K562 (cell line): Measurements from ENCODE around the gene RABEPK. TPM values are rescaled to one million over a fixed set of nuclear protein-coding genes. Genes with fewer than 3 reads are reported as not detected.
A peak's percentile ranks its signal among the peaks of the same experiment; 100 is the strongest.

Experiments used
- ATAC-seq: fragments of 200-7000 bp; cut with Tn5 transposase; 3 replicates; pipeline ENCODE4 v1.9.1; 2020; ENCODE audit warnings: moderate library complexity
- BruUV-seq: library from RNA; stranded (reverse); fragments of 400-500 nt; replicated peaks from 2 replicates; lab custom pipeline; 2021; lab: Mats Ljungman, UMichigan
- CTCF ChIA-PET: fragments of 300-600 bp; formaldehyde crosslinking; extraction: SDS; loops from one replicate; lab custom pipeline; 2021; ENCODE audit warnings: low intra/inter-chr PET ratio; lab: Yijun Ruan, JAX
- POLR2A ChIA-PET: fragments of 300-600, 350-650 bp; sonication (Branson Sonifier 250); formaldehyde crosslinking; extraction: SDS; loops from one replicate; lab custom pipeline; 2021; ENCODE audit warnings: antibody characterized with exemption, inconsistent platforms; lab: Yijun Ruan, JAX
- DNase-seq, 4 experiments: peaks; one replicate each; pipeline versions ENCODE4 v3.0.0 to v3.0.0-alpha.2; 2011 to 2018; ENCODE audit warnings: low spot score in 3 of 4, mixed read lengths in 3 of 4; ENCODE audit errors: extremely low read depth in 1 of 4
- FAIRE-seq: peaks from 2 replicates; lab custom pipeline; 2011; peaks lifted over from hg19 to GRCh38; lab: Jason Lieb, UNC
- H2AFZ ChIP-seq: 2 replicates; pipeline ENCODE4 v1.6.0; 2011; ENCODE audit warnings: low read depth, low read length, control low read depth, inconsistent platforms
- H3K27ac ChIP-seq: fragments of 200-600 bp; 3 replicates; pipeline ENCODE4 v1.8.0; 2011; ENCODE audit warnings: low read depth, mild to moderate bottlenecking, control low read depth, inconsistent platforms, low read length, moderate library complexity, mixed read lengths; ENCODE audit errors: extremely low read depth
- H3K27me3 ChIP-seq, 2 experiments: fragments of 300-600 bp in 1 of 2; 2 replicates in 1 of 2; 3 replicates in 1 of 2; pipeline versions ENCODE4 v1.6.0 to v1.8.0; 2011; ENCODE audit warnings: inconsistent platforms in 2 of 2, low read length in 2 of 2, mild to moderate bottlenecking in 1 of 2, mixed read lengths in 1 of 2, moderate library complexity in 1 of 2; ENCODE audit not compliant: control insufficient read depth in 2 of 2, insufficient read depth in 2 of 2
- H3K36me3 ChIP-seq: fragments of 300-600 bp; 3 replicates; pipeline ENCODE4 v1.8.0; 2011; ENCODE audit warnings: mild to moderate bottlenecking, low read length, inconsistent platforms; ENCODE audit not compliant: control insufficient read depth, insufficient read depth
- H3K4me1 ChIP-seq, 2 experiments: fragments of 200-600 bp in 1 of 2; replicated peaks in 1 of 2; 2 replicates in 1 of 2; 3 replicates in 1 of 2; pipeline versions ENCODE4 v1.5.1 to v1.8.0; 2011; ENCODE audit warnings: inconsistent platforms in 2 of 2, low read length in 2 of 2, mild to moderate bottlenecking in 1 of 2, mixed read lengths in 1 of 2, moderate library complexity in 1 of 2; ENCODE audit not compliant: control insufficient read depth in 2 of 2, insufficient read depth in 2 of 2
- H3K4me2 ChIP-seq: 2 replicates; pipeline ENCODE4 v1.6.1; 2011; ENCODE audit warnings: low read length, control low read depth, inconsistent platforms, mixed read lengths; ENCODE audit not compliant: insufficient read depth
- H3K4me3 ChIP-seq: fragments of 200-600 bp; sonication (generic), shearing (Covaris generic); 2 replicates; pipeline ENCODE4 v1.5.1; 2016; ENCODE audit warnings: control low read depth, inconsistent platforms
- H3K79me2 ChIP-seq: fragments of 200-600 bp; 3 replicates; pipeline ENCODE4 v1.8.0; 2011; ENCODE audit warnings: low read length, inconsistent platforms; ENCODE audit not compliant: control insufficient read depth, insufficient read depth
- H3K9ac ChIP-seq, 2 experiments: 2 replicates each; pipeline versions ENCODE4 v1.6.0 to v1.6.1; 2011; ENCODE audit warnings: low read depth in 2 of 2, low read length in 2 of 2, control low read depth in 1 of 2, inconsistent platforms in 1 of 2, mild to moderate bottlenecking in 1 of 2, mixed read lengths in 1 of 2; ENCODE audit not compliant: insufficient read depth in 1 of 2
- H3K9me1 ChIP-seq: one replicate; pipeline ENCODE4 v1.6.0; 2011; ENCODE audit warnings: inconsistent platforms, mild to moderate bottlenecking, low read length, moderate library complexity; ENCODE audit not compliant: control insufficient read depth, insufficient read depth
- H3K9me3 ChIP-seq: replicated peaks from 2 replicates; pipeline ENCODE4 v1.5.1; 2011; ENCODE audit warnings: low read depth, low read length, inconsistent platforms; ENCODE audit not compliant: control insufficient read depth, insufficient read depth
- H4K20me1 ChIP-seq: replicated peaks from 2 replicates; pipeline ENCODE4 v1.6.1; 2011; ENCODE audit warnings: low read length, inconsistent platforms, mixed read lengths; ENCODE audit not compliant: control insufficient read depth, insufficient read depth
- MTA1 ChIP-seq: fragments of 450-650 bp; IDR thresholded peaks from 2 replicates; pipeline ENCODE4 v1.6.1; 2017; ENCODE audit warnings: borderline replicate concordance
- MXI1 ChIP-seq: IDR thresholded peaks from 2 replicates; pipeline ENCODE4 v1.6.1; 2011; ENCODE audit warnings: low read depth, mild to moderate bottlenecking, improper control_type of control experiment, low read length
- POLR2G ChIP-seq: fragments of 200-400 bp; formaldehyde crosslinking; IDR thresholded peaks from 2 replicates; pipeline ENCODE4 v1.6.1; 2017; ENCODE audit warnings: low read depth, mild to moderate bottlenecking, antibody characterized with exemption, low read length, moderate library complexity
- POLR2H ChIP-seq: IDR thresholded peaks from 2 replicates; pipeline ENCODE4 v1.6.1; 2016; ENCODE audit warnings: missing genetic modification characterization, low read depth, mild to moderate bottlenecking, control low read depth, missing compliant biosample characterization, moderate library complexity
- TEAD4 ChIP-seq, 2 experiments: sonication (generic) in 1 of 2; formaldehyde crosslinking in 1 of 2; IDR thresholded peaks; 2 replicates each; pipeline versions ENCODE4 v1.6.1 to v1.8.0; 2012 to 2022; ENCODE audit warnings: borderline replicate concordance in 1 of 2, inconsistent platforms in 1 of 2, low read length in 1 of 2, mild to moderate bottlenecking in 1 of 2, missing genetic modification reagents in 1 of 2
- ZNF121 ChIP-seq: sonication (generic); formaldehyde crosslinking; conservative IDR thresholded peaks from 2 replicates; pipeline ENCODE4 v1.8.0; 2022; ENCODE audit warnings: missing genetic modification reagents
- WGBS: fragments of 100-300 bp; shearing (Covaris generic); methylation state at CpG from one replicate; pipeline ENCODE4 v1.1.6; 2016; ENCODE audit warnings: low coverage, mixed read lengths; ENCODE audit not compliant: insufficient coverage; ENCODE audit errors: missing lambda C conversion rate; 5-methylcytosine and 5-hydroxymethylcytosine counted together
- in situ Hi-C: fragments of 300-500 bp; cut with MboI; formaldehyde crosslinking; loops from 4 replicates; pipeline ENCODE4 v1.15.0; 2018; ENCODE audit warnings: inconsistent platforms, mixed read lengths
- intact Hi-C: fragments of 100-400 bp; cut with micrococcal nuclease; formaldehyde crosslinking; loops from 2 replicates; pipeline ENCODE4 v1.14.2; 2022
- polyA plus RNA-seq, 8 experiments: library from polyadenylated mRNA; depleted of rRNA in 4 of 8; stranded (reverse) in 5 of 8; unstranded in 3 of 8; fragments of >200 nt; fragmentation: Nextera tagmentation in 2 of 8; fragmentation: Illumina TruSeq in 1 of 8; extraction: Ambion mirVana in 2 of 8; extraction: Trizol in 1 of 8; gene quantifications; 2 replicates each; pipeline versions ENCODE4 v1.2.1 to v1.2.3, GENCODE V29; 2011 to 2014; ENCODE audit warnings: inconsistent platforms in 1 of 8, missing spikeins in 1 of 8
- total RNA-seq, 7 experiments: library from RNA; depleted of rRNA in 6 of 7; stranded (reverse); fragments of >200 nt in 6 of 7; fragmentation: Illumina TruSeq in 2 of 7; extraction: Trizol in 2 of 7; gene quantifications; 2 replicates each; pipeline versions ENCODE4 v1.2.1 to v1.2.3, GENCODE V29; 2011 to 2021; ENCODE audit warnings: low replicate concordance in 1 of 7
- TF ChIP-seq, protein P1 (sequence below): sonication (generic); formaldehyde crosslinking; IDR thresholded peaks from 2 replicates; pipeline ENCODE4 v1.8.0; 2022; ENCODE audit warnings: missing genetic modification reagents, mild to moderate bottlenecking, moderate library complexity, borderline replicate concordance
- TF ChIP-seq, protein P2 (sequence below): fragments of 250-450 bp; sonication (Bioruptor Pico); IDR thresholded peaks from 2 replicates; pipeline ENCODE4 v1.4.0; 2020; ENCODE audit warnings: mild to moderate bottlenecking, moderate library complexity
- TF ChIP-seq, protein P3 (sequence below): sonication (generic); formaldehyde crosslinking; IDR thresholded peaks from 2 replicates; pipeline ENCODE4 v1.8.1; 2023; ENCODE audit warnings: missing genetic modification reagents, mild to moderate bottlenecking, borderline replicate concordance

The RABEPK gene
- total and polyA plus RNA-seq, 9 of the 15 experiments (the other 6 are each of a cell fraction or from before 2014, with no cell fraction given) = 38.3 to 113 (median 52.8) TPM

DNA sequence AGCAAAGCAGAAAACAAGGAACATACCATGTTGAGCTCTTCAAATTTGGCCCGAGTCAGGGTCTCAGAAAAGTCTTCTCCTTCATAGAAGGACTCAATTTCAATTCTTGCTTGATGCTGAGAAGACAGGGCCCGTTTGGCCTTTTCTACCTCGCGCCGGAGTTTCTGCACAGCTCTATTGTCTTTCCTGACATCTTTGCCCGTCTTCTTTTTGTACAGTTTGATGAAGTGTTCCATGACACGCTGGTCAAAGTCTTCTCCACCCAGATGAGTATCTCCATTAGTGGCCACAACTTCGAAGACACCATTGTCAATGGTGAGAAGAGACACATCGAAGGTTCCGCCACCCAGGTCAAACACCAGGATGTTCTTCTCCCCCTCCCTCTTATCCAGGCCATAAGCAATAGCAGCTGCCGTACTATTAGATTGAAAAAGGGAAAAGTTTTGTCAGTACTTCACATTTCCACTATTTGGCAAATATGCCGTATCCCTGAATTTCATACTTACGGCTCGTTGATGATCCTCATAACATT lies 38.6 kb downstream of the RABEPK start (continued):
- TF ChIP-seq, protein P1, sequence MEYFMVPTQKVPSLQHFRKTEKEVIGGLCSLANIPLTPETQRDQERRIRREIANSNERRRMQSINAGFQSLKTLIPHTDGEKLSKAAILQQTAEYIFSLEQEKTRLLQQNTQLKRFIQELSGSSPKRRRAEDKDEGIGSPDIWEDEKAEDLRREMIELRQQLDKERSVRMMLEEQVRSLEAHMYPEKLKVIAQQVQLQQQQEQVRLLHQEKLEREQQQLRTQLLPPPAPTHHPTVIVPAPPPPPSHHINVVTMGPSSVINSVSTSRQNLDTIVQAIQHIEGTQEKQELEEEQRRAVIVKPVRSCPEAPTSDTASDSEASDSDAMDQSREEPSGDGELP (CRISPR knock-in tag) = no peak

DNA sequence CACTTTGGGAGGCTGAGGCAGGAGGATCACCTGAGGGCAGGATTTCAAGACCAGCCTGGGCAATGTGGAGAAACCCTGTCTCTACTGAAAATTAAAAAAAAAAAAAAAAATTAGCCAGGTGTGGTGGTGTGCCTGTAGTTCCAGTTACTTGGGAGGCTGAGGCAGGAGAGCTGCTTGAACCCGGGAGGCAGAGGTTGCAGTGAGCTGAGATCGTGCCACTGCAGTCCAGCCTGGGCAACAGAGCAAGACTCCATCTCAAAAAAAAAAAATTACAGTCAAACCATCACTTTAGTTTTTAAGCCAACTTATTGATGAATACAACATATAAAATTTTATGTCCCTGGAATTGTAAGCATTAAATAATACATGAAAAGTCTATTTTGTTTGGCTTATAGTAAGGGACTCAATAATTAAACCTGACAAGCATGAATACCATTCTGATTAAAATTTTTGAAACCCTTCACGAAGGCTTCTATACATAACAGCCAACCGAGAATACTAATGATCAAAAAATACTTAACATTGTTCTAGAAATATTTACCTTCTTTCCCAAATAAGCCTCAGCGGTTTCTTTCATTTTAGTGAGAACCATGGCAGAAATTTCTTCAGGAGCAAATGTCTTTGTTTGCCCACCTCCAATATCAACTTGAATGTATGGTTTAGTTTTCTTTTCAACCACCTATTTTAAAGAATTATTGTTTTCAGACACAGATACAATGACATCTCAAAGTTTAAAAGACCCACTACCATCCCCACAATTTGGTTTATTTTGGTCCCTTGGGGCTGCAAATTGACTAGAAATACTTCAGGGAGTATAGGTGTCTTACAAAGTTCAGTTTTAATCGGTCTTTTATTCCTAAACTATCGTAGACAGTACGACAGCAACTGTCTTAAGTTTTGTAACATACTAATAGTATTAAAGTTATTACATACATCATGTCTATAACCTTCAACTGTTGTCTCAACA lies 39.6 kb downstream of the RABEPK start:
- Histone ChIP-seq H3K4me3 (peak overlapping the region; percentile 92), H4K20me1 (peaks cover 57% of the 10 kb centered on the region), H2AFZ (no peak overlapping the region), H3K4me2 (peak overlapping the region; percentile 97), H3K27me3 (no peaks in the 10 kb centered on the region; a peak in 1 of 5 replicates), H3K4me1 (peaks cover 20 to 34% of the 10 kb centered on the region in 2 experiments; a peak in 4 of 5 replicates), H3K27ac (peak overlapping the region; percentile 94), H3K79me2 (peaks cover 70% of the 10 kb centered on the region), H3K9me1 (no peaks in the 10 kb centered on the region), H3K9me3 (no peaks in the 10 kb centered on the region), H3K36me3 (peaks cover 61% of the 10 kb centered on the region), H3K9ac (peak overlapping the region; percentile 96)
- DNase-seq (no peak), FAIRE-seq (no peak), ATAC-seq (no peak)
- in situ Hi-C loops (no loop called here), intact Hi-C loops (loop anchor here (2.0 to 5.0 kb wide), 2 partner anchors 39 to 373 kb away; partner anchors contain the start of gene RABEPK)
- BruUV-seq = no TSS peak
- POLR2A ChIA-PET = interaction anchor here (0.6 to 2.7 kb wide), 14 partner anchors 11 to 1020 kb away, joined by 3 to 40 read pairs (median 7); partner anchors contain the start of gene GAPVD1
- WGBS = 2% methylated on average over 8 of the region's 8 CpGs
- CTCF ChIA-PET = no interaction called here
- TF ChIP-seq, protein P2, sequence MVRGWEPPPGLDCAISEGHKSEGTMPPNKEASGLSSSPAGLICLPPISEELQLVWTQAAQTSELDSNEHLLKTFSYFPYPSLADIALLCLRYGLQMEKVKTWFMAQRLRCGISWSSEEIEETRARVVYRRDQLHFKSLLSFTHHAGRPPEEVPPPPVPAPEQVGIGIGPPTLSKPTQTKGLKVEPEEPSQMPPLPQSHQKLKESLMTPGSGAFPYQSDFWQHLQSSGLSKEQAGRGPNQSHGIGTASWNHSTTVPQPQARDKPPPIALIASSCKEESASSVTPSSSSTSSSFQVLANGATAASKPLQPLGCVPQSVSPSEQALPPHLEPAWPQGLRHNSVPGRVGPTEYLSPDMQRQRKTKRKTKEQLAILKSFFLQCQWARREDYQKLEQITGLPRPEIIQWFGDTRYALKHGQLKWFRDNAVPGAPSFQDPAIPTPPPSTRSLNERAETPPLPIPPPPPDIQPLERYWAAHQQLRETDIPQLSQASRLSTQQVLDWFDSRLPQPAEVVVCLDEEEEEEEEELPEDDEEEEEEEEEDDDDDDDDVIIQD (CRISPR knock-in tag) = no peak
- TF ChIP-seq POLR2G (peak; percentile 71), MXI1 (no peak), ZNF121 (CRISPR knock-in tag) (peak; percentile 53), POLR2H (tag) (peak; percentile 56; the same call in 1 of the 2 replicates), MTA1 (no peak), TEAD4 (IDR thresholded peaks at IDR 0.05; ENCODE audit: low read length) (0 out of 2 replicates have a peak, but pooled peaks have one; percentile 1), TEAD4 (CRISPR knock-in tag; IDR thresholded peaks at IDR 0.05; ENCODE audit: borderline replicate concordance) (no peak)
- TF ChIP-seq, protein P3, sequence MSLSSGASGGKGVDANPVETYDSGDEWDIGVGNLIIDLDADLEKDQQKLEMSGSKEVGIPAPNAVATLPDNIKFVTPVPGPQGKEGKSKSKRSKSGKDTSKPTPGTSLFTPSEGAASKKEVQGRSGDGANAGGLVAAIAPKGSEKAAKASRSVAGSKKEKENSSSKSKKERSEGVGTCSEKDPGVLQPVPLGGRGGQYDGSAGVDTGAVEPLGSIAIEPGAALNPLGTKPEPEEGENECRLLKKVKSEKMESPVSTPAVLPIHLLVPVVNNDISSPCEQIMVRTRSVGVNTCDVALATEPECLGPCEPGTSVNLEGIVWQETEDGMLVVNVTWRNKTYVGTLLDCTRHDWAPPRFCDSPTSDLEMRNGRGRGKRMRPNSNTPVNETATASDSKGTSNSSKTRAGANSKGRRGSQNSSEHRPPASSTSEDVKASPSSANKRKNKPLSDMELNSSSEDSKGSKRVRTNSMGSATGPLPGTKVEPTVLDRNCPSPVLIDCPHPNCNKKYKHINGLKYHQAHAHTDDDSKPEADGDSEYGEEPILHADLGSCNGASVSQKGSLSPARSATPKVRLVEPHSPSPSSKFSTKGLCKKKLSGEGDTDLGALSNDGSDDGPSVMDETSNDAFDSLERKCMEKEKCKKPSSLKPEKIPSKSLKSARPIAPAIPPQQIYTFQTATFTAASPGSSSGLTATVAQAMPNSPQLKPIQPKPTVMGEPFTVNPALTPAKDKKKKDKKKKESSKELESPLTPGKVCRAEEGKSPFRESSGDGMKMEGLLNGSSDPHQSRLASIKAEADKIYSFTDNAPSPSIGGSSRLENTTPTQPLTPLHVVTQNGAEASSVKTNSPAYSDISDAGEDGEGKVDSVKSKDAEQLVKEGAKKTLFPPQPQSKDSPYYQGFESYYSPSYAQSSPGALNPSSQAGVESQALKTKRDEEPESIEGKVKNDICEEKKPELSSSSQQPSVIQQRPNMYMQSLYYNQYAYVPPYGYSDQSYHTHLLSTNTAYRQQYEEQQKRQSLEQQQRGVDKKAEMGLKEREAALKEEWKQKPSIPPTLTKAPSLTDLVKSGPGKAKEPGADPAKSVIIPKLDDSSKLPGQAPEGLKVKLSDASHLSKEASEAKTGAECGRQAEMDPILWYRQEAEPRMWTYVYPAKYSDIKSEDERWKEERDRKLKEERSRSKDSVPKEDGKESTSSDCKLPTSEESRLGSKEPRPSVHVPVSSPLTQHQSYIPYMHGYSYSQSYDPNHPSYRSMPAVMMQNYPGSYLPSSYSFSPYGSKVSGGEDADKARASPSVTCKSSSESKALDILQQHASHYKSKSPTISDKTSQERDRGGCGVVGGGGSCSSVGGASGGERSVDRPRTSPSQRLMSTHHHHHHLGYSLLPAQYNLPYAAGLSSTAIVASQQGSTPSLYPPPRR (CRISPR knock-in tag) = peak; percentile 33; the same call in 1 of the 2 replicates
